ENCODE results near the gene ALDH3B1. TPM values are rescaled to one million over a fixed set of nuclear protein-coding genes. Genes with fewer than 3 reads are reported as not detected.

The ALDH3B1 gene
- total and polyA plus RNA-seq, 3 donors from 2014 or later, result 4.4 to 8.1 (median 5.3) TPM

- no peak for TF ChIP-seq CTCF (IDR thresholded peaks at IDR 0.05)
- TF ChIP-seq POLR2A (IDR thresholded peaks at IDR 0.05), result no peak
- Histone ChIP-seq H3K27me3 (no peaks in the 10 kb centered on the region), H3K4me3 (no peak overlapping the region), H3K36me3 (ENCODE audit: low read depth, missing control alignments) (no peaks in the 10 kb centered on the region), H3K4me1 (peaks cover 27% of the 10 kb centered on the region), H3K9me3 (no peaks in the 10 kb centered on the region), H3K27ac (no peak overlapping the region)
- DNase-seq, result no peak
- intact Hi-C loops (cut with DNase I; ENCODE audit: low total_unique reads), result no loop called here
- WGBS, 2 donors, result 54 to 79% methylated on average over 6 to 16 of the region's 16 CpGs
Observed at GRCh38 chr11:68012843-68013610, 2.9 kb downstream of the ALDH3B1 start.

- Histone ChIP-seq H3K9me3 (no peaks in the 10 kb centered on the region), H3K36me3 (ENCODE audit: low read depth, missing control alignments) (no peaks in the 10 kb centered on the region), H3K4me3 (no peak overlapping the region), H3K27ac (no peak overlapping the region), H3K27me3 (no peaks in the 10 kb centered on the region), H3K4me1 (peaks cover 27% of the 10 kb centered on the region)
- 82 to 94% methylated on average over 13 to 14 of the region's 14 CpGs for WGBS, 2 donors
- TF ChIP-seq POLR2A (IDR thresholded peaks at IDR 0.05) (no peak), CTCF (IDR thresholded peaks at IDR 0.05) (no peak)
- intact Hi-C loops (cut with DNase I; ENCODE audit: low total_unique reads), result no loop called here
- DNase-seq, result no peak
Observed at GRCh38 chr11:68013611-68014156, 3.6 kb downstream of the ALDH3B1 start.

- H3K4me1 ChIP-seq, result peaks cover 27% of the 10 kb centered on the region
- no peaks in the 10 kb centered on the region for H3K9me3 ChIP-seq
- H3K27me3 ChIP-seq, result no peaks in the 10 kb centered on the region
- H3K36me3 ChIP-seq (ENCODE audit: low read depth, missing control alignments), result no peaks in the 10 kb centered on the region
- no peak for DNase-seq
- intact Hi-C loops (cut with DNase I; ENCODE audit: low total_unique reads), result no loop called here
- no peak overlapping the region for H3K27ac ChIP-seq
- no peak for TF ChIP-seq CTCF (IDR thresholded peaks at IDR 0.05)
- no peak for TF ChIP-seq POLR2A (IDR thresholded peaks at IDR 0.05)
- no peak overlapping the region for H3K4me3 ChIP-seq
- 50 to 58% methylated on average over 9 to 16 of the region's 16 CpGs for WGBS, 2 donors
Observed at GRCh38 chr11:68014157-68014946, 4.2 kb downstream of the ALDH3B1 start.

GRCh38 chr11:68014947-68015447, 4.9 kb downstream of the ALDH3B1 start:
- WGBS, 2 donors, result 83 to 91% methylated on average over 2 to 19 of the region's 19 CpGs
- Histone ChIP-seq H3K4me3 (no peak overlapping the region), H3K27me3 (no peaks in the 10 kb centered on the region), H3K9me3 (no peaks in the 10 kb centered on the region), H3K36me3 (ENCODE audit: low read depth, missing control alignments) (no peaks in the 10 kb centered on the region), H3K27ac (no peak overlapping the region), H3K4me1 (peaks cover 25% of the 10 kb centered on the region)
- DNase-seq, result no peak
- intact Hi-C loops (cut with DNase I; ENCODE audit: low total_unique reads), result no loop called here
- TF ChIP-seq POLR2A (IDR thresholded peaks at IDR 0.05) (no peak), CTCF (IDR thresholded peaks at IDR 0.05) (no peak)

Measured in testis (tissue), 3 donors.